ENCODE measurements around the gene LTBP4.

The LTBP4 gene

DNA sequence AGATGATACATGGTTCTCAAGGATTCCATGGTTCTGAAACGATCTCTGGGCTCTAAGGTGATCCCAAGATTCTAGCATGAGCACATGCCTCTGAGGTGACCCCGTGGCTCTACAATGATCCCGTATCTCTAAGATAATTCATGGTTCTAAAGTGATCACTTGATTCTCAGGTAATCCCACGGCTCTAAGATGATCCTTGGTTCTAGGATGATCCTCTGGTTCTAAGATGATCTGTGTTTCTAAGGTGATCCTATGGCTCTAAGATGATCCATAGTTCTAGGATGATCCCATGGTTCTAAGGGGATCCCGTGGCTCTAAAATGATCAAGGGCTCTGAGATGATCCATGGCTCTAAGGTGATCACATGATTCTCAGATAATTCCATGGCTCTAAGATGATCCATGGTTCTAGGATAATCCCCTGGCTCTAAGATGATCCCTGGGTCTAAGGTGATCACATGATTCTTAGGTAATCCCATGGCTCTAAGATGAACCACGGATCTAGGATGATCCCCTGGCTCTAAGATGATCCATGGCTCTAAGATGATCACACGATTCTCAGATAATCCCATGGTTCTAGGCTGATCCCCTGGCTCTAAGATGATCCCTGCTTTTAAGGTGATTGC, 67.9 kb downstream of the LTBP4 start:
- no peak for DNase-seq

DNA sequence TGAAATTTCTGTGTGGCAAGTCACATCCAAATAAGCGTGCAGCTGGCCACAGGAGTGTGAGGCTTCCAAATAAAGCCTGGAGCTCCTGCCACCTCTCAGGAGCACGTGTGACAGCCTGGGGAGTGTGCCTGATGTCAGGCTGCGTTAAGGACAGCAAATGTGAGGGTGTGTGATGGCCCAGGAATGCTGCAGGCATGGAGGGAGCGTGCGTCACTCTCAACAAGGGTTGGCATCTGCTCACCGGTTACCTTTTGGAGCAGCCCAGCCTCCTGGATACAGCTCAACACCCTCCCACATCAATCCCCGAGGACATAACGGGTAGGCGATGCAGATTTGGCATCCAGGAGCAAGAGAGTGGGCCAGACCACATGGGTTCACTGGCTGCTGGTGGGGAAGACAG, 70.2 kb downstream of the LTBP4 start:
- DNase-seq, result no peak

DNA sequence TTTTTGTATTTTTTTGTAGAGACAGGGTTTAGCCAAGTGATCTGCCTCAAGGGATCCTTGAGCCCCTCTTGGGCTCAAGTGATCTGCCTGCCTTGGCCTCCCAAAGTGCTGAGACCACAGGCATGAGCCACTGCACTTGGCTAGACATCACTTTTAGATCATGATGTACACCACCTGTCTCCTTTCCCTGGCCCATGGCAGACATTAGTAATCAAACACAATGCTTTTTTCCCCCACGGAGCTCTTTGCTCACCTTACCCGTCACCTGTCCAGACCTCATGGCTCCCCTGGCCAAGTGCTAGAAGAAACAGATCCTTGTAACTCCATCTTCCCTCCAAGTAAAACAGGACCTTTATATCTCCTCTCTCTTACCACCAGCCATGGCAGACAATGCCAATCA, 70.9 kb downstream of the LTBP4 start:
- DNase-seq, result no peak

- DNase-seq, result no peak
Observed at GRCh38 chr19:40672573-40673299, 71.6 kb downstream of the LTBP4 start.

DNA sequence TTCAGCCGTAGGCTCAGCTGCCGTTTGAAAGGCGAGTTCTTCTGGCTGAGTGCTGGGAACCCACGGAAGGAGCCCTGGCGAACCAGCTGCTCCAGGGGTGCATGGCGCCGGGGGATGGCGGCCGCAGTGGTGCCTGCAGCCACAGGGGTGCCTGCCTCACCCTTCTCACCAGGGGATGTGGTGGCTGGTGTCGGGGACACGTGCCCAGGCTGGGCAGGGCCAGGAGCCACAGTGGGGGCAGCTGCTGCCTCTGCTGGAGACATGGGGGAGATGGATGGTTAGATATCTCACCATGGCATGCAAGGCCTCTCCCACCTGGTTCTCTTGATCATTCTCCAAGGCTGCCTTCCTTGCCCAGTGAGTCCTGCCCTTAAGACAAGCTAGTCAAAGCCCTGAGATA, 72.2 kb downstream of the LTBP4 start:
- DNase-seq, result no peak

DNA sequence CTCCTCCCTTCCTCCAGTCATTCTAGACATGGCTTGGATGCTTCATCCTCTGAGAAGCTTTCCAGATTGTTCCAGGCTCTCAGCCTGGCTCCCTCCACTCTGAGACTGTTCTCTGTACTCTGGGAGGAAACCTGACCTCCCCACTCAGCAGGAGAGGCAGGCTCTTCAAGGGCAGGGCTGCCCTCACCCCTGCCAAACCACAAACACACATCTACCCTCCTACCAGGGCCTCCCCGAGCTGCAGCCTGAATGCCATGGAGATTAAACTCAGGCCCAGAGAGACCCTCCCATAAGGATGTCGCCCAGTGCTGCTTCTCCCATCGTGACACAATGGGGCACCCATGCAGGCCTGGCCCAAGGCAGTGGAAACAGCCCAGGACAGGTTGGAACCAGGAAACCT, 73.1 kb downstream of the LTBP4 start:
- no peak for DNase-seq

DNA sequence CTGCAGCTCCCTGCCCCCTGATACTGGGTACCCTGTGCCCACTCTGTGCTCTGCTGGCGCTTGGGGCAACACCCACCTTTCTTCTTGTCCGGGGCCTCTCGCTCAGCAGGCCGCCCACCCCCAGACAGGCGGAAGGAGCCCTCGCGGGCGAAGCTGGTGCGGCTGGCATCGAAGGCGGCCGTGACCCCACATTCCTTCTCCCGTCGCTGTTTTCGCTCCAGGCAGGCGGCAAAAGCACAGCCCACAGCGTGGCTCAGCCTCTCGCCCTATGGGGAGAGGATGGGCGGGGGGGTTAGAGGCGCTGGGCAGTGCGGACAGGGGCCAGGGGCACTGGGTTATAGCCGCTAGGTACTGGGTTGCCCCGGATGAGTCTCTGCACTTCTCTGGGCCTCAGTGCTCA, 76.0 kb downstream of the LTBP4 start:
- no peak for DNase-seq
